HG02798 (cell line): Measurements from ENCODE around the gene MCCD1.
A peak's percentile ranks its signal among the peaks of the same experiment; 100 is the strongest.
"Not testable (repeated sequence)": the region's sequence is repeated elsewhere in the genome, so short reads cannot be mapped to it uniquely, and the experiment has no call there.

ENCODE experiments used
- ATAC-seq: cut with Tn5 transposase; IDR thresholded peaks from one replicate; pipeline ENCODE4 v1.9.1; 2021; ENCODE audit warnings: mild to moderate bottlenecking; ENCODE audit not compliant: unreplicated experiment, poor library complexity

The MCCD1 gene, protein sequence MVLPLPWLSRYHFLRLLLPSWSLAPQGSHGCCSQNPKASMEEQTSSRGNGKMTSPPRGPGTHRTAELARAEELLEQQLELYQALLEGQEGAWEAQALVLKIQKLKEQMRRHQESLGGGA

DNA sequence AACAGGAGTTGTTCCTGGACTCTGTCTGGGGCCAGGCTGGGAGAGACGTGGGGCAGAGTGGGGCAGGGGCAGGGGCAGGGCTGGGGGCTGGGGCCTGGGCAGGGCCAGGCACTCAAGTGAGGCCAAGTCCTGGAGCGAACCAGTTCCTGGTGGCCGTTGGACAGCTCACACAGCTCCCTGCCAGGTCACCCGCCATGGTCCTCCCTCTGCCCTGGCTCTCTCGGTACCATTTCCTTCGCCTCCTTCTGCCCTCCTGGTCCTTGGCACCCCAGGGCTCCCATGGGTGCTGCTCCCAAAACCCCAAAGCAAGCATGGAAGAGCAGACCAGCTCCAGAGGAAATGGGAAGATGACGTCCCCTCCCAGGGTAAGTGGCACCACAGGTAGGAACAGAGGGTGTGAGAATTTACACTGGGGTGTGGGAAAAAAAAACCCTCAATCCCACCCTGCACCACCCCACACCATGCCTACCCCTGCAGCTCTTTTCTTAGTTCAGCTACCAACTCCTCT lies at the start of gene MCCD1:
Gene MCCD1, plus strand, starts transcription at position 142 of the 508 bp plus-strand sequence. Its CDS starts 53 bp downstream, at position 195.
- ATAC-seq: no peak

DNA sequence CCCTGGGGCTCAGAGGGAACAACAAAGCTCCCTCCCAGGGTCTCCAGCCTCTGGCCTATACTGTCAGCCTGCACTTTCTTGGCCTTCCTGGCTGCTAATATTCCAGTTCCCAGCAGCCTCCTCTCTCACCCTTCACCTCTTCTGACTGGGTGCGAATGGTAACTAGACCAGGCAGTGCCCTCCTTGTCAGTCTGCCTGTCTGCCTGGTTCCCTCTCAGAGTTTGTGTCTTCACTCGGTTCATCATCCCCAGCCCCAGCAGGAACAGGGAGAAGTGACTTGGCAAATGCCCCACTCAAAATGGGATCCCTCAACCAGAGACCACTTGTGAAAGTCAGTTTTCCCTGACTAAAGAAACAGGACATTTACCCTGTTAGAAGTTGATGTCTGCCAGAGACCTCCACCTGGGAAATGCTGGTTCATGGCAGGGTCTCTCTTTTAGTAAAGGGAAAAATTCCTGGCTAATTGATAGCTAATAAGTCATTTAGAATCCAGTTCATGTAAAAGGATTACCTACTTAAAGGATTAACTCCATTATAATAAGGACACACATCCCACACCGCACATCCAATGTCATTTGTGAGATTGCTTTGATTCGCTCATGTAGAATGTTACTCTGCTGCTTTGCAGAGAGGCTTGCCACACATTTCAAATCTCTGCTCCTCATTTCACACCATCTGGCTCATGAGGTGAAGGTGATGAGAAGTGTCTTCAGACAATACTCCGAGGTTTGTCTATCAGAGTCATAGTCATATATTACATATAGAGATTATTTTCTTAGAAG lies 49.4 kb upstream of the MCCD1 start:
- ATAC-seq: no peak

DNA sequence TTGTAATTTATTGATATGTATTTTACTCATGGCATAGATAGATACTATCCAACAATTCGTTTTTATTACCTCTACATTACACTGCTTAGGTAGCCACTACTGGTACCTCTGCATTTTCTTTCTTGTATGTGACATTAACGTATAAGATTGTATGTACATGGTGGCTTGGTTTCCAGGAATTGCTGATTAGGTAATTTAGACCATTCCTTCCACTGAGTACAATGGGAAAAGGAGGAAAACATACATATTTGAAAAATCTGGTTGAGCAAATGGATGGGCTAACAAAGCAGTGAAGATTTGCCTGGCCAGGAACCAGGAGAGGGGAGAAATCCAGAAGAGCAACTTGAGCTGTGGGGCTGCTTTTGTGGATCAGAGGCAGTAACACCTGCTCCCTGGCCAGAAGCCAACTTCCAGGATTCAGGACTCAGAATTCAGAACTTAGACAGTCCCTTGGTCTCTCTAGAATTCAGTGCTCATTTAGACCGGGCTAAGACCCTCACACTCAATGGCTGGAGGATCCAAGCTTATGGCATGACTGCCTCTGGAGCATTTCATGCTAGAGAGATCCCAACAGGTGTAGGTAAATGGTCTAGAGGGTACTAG lies 48.7 kb upstream of the MCCD1 start:
- no peak for ATAC-seq

DNA sequence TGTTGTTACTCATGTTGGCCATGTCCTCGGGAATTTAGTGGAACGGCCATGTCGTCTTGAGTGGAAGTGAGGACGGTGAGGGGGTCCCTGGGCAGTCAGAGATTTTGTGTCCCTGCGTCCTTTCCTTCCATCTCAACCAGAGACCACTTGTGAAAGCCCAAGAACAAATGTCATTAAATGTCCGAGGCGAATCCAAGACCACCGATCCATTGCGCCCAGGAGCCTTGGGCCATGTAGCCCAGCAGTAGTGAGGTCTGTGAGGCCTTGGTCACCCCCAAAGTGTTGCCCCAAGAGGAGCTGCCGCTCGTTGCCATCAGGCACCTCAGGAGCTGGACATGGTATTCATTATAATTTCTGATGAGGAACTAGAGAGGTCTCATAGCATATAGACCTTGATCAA lies 48.2 kb upstream of the MCCD1 start:
- ATAC-seq: no peak

DNA sequence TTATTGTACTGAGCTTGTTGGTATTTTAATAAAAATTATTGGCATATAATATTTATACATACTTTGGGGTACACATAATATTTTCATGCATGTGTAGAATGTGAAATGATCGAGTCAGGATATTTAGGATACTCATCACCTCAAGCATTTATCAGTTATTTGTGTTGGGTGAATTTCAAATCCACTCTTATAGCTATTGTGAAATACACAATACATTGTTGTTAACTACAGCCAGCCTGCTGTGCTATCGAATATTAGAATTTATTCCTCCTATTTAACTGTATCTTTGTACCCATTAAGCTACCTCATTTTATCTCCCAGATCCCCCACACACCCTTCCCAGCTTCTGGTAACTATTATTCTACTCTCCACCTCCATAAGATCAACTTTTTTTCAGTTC lies 45.4 kb upstream of the MCCD1 start:
- ATAC-seq: no peak

DNA sequence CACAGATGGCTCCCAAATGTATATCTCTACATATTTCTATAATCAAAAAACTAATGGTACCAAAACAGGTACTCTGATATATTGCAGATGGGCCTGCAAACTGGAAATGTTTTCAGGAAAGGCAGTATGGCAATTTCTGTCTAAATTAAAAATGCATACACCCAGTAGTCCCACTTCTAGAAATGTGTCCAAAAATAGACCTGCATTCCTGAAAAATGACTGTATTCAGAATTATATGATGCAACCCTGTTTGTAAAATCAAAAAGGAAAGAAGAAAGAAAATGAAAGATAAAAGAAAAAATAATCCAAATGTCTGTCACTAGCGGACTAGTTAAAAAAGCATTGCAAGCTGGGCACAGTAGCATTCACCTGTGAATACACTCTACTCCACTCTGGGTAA lies 43.7 kb upstream of the MCCD1 start:
- ATAC-seq: no peak

DNA sequence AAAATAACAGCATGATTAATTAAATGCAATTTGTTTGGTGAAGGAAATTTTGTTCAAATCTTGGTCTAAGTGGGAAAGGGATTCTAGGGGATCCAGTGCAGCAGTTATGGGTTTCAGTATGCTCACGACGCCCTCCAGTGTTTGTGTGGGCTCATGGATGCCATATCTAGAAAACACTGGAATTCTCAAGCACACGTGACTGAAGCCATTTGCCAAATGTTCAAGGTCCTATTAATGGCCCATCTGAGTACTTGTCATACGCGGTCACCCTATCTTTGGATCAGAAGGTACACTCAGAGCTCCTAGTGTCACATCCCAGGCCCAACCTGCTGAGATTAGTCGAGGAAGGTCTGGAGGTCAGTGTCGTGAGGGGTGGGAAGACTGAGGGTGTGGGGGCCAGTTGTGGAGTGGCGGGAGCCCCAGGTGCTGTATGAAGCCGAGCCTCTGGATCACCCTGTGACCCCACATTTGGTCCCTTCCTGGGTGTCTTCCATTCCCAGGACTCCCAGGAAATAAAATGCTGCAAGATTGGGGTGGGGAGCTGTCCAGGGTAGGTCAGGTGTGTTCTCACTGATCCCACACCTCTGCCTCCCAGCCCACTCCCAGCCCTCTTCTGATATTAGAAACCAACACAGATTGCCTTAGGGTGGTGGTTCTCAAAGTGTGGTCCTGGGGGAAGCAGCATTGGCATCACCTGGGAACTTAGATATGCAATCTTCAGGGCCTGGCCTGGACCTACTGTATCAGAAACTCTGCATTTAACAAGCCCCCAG lies 42.5 kb upstream of the MCCD1 start:
- not testable (repeated sequence) for ATAC-seq

DNA sequence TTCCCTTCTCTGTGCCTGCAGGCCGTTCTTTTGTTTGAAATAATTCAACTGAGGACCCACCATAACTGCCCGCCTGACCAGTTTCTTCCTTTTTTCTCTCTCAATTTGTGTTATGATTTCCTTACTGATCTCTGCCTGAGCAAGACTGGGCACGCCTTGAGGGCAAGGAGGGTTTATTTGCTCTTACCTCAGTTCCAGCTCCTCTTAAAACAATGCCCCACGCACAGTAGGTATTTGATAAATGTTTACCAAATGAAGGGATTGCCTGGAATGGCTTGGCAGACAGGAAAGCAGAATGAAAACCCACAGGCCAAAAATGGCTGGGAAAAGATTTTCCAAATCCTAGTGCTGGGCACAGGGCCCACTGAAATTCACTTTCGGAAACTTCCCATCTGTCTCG lies 41.1 kb upstream of the MCCD1 start:
- not testable (repeated sequence) for ATAC-seq

DNA sequence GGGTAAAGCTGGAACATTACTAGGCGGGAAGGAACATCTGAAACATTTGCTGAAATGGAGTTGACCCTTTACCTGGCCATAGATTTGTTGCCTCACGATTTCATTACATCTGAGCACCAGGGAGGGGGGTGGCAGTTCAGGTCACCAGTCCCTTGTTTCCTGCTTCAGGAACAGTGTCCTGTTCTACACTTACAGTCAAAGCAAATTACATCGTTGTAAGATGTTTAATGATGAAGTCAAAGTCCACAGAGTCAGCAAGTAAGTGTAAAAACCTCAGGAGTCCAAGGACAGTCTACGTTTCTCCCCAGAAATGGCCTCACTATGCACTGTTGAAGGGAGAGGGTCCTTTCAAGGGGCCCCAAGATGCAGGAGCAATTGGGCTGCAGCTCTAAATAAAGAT lies 39.7 kb upstream of the MCCD1 start:
- ATAC-seq: no peak

DNA sequence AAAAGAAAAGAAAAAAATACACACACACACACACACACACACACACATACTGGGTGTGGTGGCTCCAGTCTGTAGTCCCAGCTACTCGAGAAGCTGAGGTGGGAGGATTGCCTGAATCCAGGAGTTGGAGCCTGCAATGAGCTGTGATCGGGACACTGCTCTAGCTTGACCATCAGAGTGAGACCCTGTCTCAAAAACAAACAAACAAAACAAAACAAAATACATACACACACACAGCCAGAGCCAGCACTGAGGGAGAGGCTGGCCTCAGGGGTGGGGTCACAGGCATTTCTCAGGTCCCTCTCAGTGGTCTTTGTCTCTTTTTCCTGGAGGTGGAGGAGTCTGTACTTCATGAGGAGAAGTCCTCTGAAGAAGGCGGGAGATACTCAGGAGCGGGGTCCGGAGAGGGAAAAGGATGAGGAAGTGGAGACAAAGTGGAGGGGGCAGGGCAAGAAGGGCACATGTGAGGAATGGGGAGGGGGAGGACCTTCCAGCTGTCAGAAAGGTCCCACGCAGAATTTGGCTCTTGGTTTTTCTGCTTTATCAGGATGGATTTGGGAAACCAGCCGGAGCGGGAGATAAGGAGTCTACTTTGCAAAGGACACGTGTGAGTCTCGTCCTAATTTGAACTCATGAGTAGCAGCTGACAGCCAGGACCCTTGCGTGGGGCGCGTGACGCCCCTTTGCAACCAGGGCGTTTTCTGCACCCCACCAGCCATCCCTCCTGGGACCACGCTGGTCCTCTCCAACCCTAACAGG lies 38.5 kb upstream of the MCCD1 start:
- no peak for ATAC-seq

DNA sequence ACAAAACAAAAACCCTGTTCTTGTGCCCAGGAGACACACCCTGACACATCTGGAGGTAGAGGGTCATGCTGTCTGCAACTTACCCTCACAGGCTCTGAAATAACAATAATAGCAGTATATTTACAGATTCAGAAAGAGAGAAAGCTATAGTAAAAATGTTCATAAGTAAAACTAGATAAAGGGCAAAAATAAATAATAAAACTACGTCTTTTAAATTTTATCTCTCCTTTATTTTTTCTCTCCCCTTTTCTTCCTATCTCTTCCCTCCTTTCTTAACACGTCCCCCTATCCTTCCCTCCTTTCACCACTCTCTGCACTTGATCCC lies 35.2 kb upstream of the MCCD1 start:
- not testable (repeated sequence) for ATAC-seq

DNA sequence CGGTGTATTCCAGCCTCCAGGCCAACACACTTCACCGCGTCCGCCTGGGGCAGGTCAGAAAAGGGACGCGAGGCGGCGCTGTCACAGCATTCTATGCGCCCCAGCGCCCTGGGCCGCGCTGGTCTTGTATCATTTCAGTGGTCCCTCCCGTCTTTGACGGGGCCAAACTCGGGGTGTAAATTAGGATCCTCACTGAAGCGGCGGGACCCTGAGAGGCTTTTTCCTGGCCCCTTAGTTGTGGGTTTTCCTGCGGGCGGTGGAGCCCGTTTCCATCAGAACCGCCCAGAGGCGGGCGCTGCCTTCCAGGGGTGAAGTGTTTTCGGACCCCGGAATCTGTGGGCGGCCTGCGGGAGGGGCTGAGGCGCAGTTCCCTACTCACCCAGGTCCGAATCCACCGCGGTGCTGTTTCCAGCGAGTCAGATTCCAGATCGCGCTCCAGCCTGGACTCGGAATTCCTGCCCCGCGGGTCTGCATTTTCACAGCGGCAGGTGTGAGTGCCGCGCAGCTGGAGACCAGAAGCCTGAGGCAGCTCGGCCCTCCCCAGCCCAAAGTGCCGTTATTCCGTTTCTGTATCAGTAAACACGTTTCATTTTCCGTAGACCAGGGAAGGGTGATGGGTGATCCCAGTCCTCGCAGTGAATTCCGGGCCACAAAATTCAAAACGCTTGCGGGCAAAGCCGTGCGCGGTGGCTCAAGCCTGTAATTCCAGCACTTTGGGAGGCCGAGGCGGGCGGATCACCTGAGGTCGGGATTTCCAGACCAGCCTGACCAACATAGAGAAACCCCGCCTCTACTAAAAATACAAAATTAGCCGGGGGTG lies 34.7 kb upstream of the MCCD1 start:
- peak; percentile 51 for ATAC-seq

DNA sequence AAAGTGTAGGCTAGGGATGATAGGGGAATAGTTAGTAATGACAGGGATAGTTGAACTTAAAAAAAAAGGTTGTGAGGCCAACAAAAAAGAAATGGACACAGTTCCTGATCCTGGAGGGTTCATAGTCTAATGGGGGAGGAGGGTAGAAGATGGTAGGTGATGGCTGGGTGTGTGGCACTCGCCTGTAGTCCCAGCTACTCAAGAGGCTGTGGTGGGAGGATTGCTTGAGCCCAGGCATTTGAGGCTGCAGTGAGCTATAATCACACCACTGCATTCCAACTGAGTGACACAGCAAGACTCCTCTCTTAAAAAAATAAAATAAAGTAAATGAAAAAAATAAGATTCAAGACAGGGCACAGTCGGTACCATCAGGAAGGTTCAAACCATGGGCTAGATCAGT lies 33.2 kb upstream of the MCCD1 start:
- ATAC-seq: no peak

DNA sequence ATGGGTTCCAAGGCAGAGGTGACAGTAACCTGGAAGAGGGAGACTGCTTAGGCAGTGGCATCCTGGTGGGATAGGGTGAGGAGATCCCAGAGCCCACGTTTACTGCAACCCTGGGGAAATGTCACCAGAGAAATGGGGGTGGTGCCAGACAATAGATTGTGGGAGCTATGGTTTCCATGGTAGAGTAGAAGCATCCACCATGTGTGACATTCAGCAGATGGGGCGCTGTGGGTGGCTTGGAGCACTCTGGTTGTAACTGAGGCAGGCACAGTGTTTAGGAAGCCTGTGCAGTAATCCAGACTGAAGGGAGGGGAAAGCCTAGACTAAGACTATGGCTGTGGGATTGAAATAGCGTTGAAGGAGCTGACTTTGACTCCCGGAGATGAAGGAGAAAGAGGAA lies 31.9 kb upstream of the MCCD1 start:
- ATAC-seq: not testable (repeated sequence)

DNA sequence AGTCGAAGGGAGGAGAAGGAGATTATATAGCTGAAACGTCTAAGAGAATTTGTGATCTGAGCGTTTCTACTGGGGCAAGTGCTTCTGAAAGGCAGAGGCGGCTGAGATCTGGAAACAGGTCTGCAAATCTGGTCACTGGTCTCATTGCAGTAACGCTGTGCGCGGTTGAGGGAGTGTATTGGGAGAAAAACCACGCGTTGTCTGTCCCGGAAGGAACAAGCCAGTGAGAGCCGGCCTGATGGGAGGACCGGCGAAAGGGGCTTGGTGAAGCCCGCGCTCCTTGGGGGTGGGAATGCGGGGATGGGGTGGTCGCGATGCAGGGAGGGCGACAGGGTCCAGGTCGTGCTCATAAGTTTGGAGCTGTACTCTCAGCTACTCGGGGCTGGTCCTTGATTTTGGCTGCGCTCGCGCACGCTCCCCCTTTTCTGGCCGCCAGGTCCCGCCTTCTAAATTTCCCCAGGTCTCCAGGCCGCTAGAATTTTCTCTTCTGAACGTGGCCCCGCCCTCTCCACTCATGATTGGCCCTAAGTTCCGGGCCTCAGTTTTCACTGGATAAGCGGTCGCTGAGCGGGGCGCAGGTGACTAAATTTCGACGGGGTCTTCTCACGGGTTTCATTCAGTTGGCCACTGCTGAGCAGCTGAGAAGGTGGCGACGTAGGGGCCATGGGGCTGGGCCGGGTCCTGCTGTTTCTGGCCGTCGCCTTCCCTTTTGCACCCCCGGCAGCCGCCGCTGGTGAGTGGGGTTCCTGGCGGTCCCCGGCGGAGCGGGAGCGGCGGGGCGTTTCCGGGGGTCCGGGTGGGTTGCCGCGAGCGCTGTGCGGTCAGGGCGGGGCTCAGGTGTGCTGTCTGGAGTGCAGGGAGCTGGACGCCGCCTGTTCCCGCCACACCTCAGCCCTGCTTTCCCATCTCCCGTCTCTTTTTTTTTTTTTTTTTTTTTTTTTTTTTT lies 31.0 kb upstream of the MCCD1 start, which contains the start of gene MICB:
Gene MICB, plus strand, starts transcription at position 615 of the 946 bp plus-strand sequence. Its CDS starts 49 bp downstream, at position 664.
- ATAC-seq: peak; percentile 77

DNA sequence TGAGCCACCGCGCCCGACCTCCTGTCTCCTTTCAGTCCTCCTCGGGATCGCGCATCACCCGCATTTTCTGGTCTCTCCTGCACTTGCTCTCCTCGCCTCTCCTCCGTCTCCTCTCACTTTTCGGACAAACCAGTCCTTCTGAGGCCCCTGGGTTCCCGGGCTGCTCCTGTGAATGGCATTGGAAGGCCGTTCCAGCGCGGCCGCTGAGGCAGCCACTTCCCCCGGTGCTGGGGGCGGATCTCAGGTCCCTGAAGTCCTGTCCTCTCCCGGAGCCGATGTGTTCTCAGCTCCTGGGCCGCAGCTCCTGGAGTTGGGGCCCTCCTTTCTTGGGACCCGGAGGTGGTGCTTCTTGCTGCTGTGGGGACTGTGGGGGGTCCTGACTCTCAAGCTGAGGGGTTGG lies 30.0 kb upstream of the MCCD1 start:
- no peak for ATAC-seq

DNA sequence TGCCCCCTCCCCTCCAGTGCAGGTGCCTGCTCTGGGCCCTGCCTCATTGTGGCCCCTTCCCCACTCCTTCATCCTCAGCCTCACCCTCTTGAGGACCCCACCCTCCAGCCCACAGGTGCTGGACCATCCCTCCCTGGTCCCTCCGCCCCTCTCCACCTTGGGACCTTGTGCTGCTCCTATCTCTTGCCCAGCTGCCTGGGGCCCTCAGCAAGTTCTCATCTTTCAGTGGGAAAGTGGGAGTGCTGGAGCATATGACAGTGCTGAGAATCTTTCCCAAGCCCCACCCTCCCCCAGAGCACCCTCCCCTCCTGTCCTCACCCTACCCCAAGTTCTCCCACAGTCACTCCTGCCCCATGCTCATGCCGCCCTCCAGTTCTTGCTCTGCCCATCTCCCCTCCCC lies 29.1 kb upstream of the MCCD1 start:
- not testable (repeated sequence) for ATAC-seq

DNA sequence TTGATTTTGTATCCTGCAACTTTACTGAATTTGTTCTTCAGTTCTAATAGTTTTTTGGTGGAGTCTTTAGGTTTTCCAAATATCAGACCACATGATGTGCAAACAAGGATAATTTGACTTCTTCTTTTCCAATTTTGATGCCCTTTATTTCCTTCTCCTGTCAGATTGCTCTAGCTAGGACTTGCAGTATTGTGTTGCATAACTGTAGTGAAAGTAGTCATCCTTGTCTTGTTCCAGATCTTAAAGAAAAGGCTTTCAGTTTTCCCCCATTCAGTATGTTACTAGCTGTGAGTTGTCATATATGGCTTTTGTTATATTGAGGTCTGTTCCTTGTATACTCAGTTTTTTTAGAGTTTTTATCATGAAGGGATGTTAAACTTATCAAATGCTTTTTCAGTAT lies 26.2 kb upstream of the MCCD1 start:
- ATAC-seq: no peak
